C4-2B (cell line): ENCODE measurements around the gene MOB3A.

ENCODE experiments used
- CTCF ChIP-seq: fragments of 450-650 bp; conservative IDR thresholded peaks from 2 replicates; pipeline ENCODE4 v1.5.1; 2017; ENCODE audit warnings: mild to moderate bottlenecking
- ZFX ChIP-seq: fragments of 450-650 bp; IDR thresholded peaks from 2 replicates; pipeline ENCODE4 v1.6.1; 2017

GRCh38 chr19:2041433-2041682 lies 54.8 kb downstream of the MOB3A start:
- TF ChIP-seq CTCF (no peak), ZFX (no peak)
